Prostate gland (tissue), 2 donors: ENCODE measurements around the gene VSIG2. TPM values are rescaled to one million over a fixed set of nuclear protein-coding genes. Genes with fewer than 3 reads are reported as not detected.

ENCODE experiments used
- DNase-seq: peaks from one replicate; pipeline ENCODE4 v3.0.0-alpha.2; 2019; ENCODE audit warnings: low spot score
- H3K27ac ChIP-seq, 2 donors: fragments of 200-600 bp; sonication (generic); 2 replicates each; pipeline ENCODE4 v1.5.1; 2017 to 2019
- H3K27me3 ChIP-seq: fragments of 200-600 bp; sonication (generic); replicated peaks from 2 replicates; pipeline ENCODE4 v1.5.1; 2019; ENCODE audit not compliant: insufficient read depth
- H3K36me3 ChIP-seq, 2 donors: fragments of 200-600 bp; sonication (generic); 1 replicate in 1 of 2; 2 replicates in 1 of 2; pipeline versions ENCODE4 v1.5.1 to v1.8.1; 2017 to 2019
- H3K4me1 ChIP-seq: fragments of 200-600 bp; sonication (generic); replicated peaks from 2 replicates; pipeline ENCODE4 v1.5.1; 2019
- H3K4me3 ChIP-seq, 2 donors: fragments of 200-600 bp; sonication (generic); 2 replicates each; pipeline ENCODE4 v1.5.1; 2017 to 2019
- H3K9me3 ChIP-seq: fragments of 200-600 bp; sonication (generic); 2 replicates; pipeline ENCODE4 v1.5.1; 2017
- POLR2A ChIP-seq: fragments of 450-650 bp; IDR thresholded peaks from one replicate; pipeline ENCODE4 v1.6.1; 2016; ENCODE audit warnings: antibody characterized with exemption, mild to moderate bottlenecking
- POLR2AphosphoS5 ChIP-seq: sonication (generic); formaldehyde crosslinking; IDR thresholded peaks from one replicate; pipeline ENCODE4 v1.6.1; 2017; ENCODE audit warnings: antibody characterized with exemption
- WGBS: methylation state at CpG from one replicate; pipeline ENCODE4 v1.1.5; 2018; 5-methylcytosine and 5-hydroxymethylcytosine counted together
- intact Hi-C: fragments of 100-400 bp; cut with DNase I; formaldehyde crosslinking; loops from one replicate; pipeline ENCODE4 v1.14.2; 2022
- total RNA-seq, 2 donors: library from RNA; depleted of rRNA; stranded (reverse); fragments of >200 nt; gene quantifications; one replicate each; pipeline ENCODE4 v1.1.0, GENCODE V29; 2016
- TF ChIP-seq, protein P1 (sequence below), 4 experiments: fragments of 200-600 bp in 2 of 4; fragments of 450-650 bp in 2 of 4; sonication (generic) in 2 of 4; IDR thresholded peaks; 1 replicate in 3 of 4; 2 replicates in 1 of 4; pipeline ENCODE4 v1.5.1; 2016 to 2019; ENCODE audit warnings: antibody characterized with exemption in 4 of 4, mild to moderate bottlenecking in 2 of 4, moderate library complexity in 2 of 4

VSIG2 gene
- total RNA-seq, 2 donors from 2014 or later = 28.2 to 38.6 TPM

DNA sequence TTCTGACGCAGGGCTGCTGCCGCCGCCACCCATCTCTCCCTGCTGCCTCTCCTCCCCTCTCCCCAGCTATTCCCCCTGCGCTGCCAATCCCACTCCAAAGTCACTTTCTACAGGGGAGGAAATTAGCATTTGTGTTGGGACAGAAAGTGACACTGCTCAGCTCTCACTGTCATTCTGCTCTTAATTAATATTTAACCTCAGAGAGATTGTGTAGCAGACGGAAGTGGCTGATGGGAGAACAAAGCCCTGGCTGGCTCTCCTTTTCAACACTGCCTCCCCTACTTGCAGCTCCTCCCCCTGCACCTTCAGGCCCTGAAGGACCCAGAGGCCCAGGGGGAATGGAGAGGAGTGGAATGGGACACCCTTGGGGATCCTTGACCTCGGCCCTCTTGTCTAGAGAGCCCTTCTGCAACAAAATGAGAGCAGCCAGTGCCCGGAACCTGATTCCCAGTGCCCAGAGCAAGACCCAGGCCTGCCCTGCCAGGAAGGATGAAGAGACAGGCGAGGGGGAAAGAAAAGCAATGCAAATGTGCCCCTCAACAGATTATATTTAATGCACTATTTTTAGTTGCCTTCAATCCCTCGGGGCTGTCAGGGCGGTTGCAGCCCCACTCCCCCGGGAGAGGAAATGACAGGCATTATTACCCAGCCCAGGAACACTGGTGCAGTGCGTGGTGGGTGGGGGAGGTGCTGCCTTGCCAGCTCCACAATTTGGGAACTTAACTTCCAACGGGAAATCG lies 26.9 kb downstream of the VSIG2 start:
- Histone ChIP-seq H3K36me3 (no peaks in the 10 kb centered on the region), H3K4me1 (no peaks in the 10 kb centered on the region), H3K9me3 (no peaks in the 10 kb centered on the region), H3K27me3 (peaks cover 6% of the 10 kb centered on the region), H3K27ac (no peak overlapping the region), H3K4me3 (no peak overlapping the region)
- WGBS = 40% methylated on average over 14 of the region's 14 CpGs
- intact Hi-C loops = no loop called here
- TF ChIP-seq, protein P1, sequence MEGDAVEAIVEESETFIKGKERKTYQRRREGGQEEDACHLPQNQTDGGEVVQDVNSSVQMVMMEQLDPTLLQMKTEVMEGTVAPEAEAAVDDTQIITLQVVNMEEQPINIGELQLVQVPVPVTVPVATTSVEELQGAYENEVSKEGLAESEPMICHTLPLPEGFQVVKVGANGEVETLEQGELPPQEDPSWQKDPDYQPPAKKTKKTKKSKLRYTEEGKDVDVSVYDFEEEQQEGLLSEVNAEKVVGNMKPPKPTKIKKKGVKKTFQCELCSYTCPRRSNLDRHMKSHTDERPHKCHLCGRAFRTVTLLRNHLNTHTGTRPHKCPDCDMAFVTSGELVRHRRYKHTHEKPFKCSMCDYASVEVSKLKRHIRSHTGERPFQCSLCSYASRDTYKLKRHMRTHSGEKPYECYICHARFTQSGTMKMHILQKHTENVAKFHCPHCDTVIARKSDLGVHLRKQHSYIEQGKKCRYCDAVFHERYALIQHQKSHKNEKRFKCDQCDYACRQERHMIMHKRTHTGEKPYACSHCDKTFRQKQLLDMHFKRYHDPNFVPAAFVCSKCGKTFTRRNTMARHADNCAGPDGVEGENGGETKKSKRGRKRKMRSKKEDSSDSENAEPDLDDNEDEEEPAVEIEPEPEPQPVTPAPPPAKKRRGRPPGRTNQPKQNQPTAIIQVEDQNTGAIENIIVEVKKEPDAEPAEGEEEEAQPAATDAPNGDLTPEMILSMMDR (IDR thresholded peaks at IDR 0.05) = no peak
- no peak for TF ChIP-seq POLR2AphosphoS5
- TF ChIP-seq POLR2A = no peak
- no peak for DNase-seq

DNA sequence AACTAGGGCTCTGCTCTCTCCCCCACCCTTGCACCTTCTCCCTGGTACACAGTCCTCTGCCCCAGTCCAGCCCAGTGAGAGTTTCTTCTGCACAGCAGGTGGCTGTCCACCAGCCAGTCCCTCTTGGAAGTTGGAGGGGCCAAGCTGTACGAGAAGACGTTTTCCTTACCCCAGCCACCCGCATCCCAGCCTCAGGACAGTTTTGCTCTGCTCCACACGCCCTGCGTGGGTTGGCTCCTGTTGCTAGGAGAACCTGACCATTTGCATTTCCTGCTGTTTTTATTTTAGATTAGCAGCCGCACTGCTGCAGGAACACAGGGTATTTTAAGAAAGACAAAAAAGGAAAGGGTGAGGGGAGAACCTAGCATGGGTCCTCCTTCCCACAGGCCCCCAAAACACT lies 29.9 kb downstream of the VSIG2 start:
- no peaks in the 10 kb centered on the region for H3K9me3 ChIP-seq
- intact Hi-C loops = no loop called here
- H3K4me1 ChIP-seq = no peaks in the 10 kb centered on the region
- WGBS = 57% methylated on average over 6 of the region's 6 CpGs
- H3K27me3 ChIP-seq = peaks cover 6% of the 10 kb centered on the region
- no peak for DNase-seq
- H3K27ac ChIP-seq = no peak overlapping the region
- H3K4me3 ChIP-seq = no peak overlapping the region
- H3K36me3 ChIP-seq = no peaks in the 10 kb centered on the region
- TF ChIP-seq POLR2AphosphoS5 (no peak), POLR2A (no peak)
- TF ChIP-seq, protein P1 (IDR thresholded peaks at IDR 0.05) = no peak

DNA sequence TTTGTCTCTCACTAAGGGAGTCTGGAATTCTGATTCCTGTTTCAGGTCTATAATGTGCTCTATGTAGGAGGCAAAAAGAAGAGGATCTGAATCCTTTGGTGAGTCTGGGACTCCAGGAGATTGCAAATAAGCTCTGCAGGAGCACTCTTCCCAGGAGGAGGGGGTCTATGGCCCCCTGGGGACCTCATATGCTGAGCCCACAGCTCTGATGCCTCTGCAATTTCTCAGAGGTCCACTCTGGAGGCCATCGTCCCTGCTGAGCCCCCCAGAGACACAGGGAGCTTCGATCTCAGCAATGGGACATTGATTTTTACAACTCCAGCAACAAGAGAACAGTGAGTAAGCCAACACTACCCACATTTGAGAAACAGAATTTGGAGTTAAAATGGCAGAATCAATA lies 32.5 kb downstream of the VSIG2 start:
- no peak for TF ChIP-seq POLR2AphosphoS5
- TF ChIP-seq, protein P1 (IDR thresholded peaks at IDR 0.05) = no peak
- no peak for TF ChIP-seq POLR2A
- intact Hi-C loops = no loop called here
- Histone ChIP-seq H3K9me3 (no peaks in the 10 kb centered on the region), H3K27ac (no peak overlapping the region), H3K27me3 (no peaks in the 10 kb centered on the region), H3K4me3 (no peak overlapping the region), H3K4me1 (no peaks in the 10 kb centered on the region), H3K36me3 (no peaks in the 10 kb centered on the region)
- DNase-seq = no peak
- 36% methylated on average over 2 of the region's 2 CpGs for WGBS

DNA sequence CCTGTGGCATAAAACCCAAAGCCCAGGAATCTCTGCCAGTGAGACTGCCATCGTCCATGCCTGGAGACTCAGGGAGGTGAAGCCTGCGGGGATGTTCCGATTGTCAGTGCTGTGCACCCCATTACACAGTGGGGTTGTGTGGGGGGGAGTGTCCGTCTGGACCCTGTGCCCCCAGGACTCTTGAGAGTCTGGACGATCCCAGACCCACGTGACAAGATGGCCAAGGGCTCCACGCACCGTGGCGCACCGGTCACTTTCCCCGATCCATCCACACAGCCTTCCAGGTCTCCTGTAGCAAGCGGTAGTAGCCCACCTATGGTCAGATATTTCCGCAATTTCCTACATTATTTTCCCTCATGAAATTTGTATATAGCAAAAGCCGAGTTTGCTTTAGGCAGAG lies 33.3 kb downstream of the VSIG2 start:
- TF ChIP-seq, protein P1 (IDR thresholded peaks at IDR 0.05) = no peak
- TF ChIP-seq POLR2A = no peak
- H3K36me3 ChIP-seq = no peaks in the 10 kb centered on the region
- no peak overlapping the region for H3K27ac ChIP-seq
- no peaks in the 10 kb centered on the region for H3K4me1 ChIP-seq
- intact Hi-C loops = no loop called here
- H3K4me3 ChIP-seq = no peak overlapping the region
- 35% methylated on average over 14 of the region's 14 CpGs for WGBS
- H3K9me3 ChIP-seq = no peaks in the 10 kb centered on the region
- no peak for DNase-seq
- H3K27me3 ChIP-seq = no peaks in the 10 kb centered on the region
